Stimulated activated naive CD4-positive, alpha-beta T cell (primary cell): Measurements from ENCODE around the gene EDAR.
A peak's percentile ranks its signal among the peaks of the same experiment; 100 is the strongest.

ENCODE experiments used
- DNase-seq, 6 experiments: peaks; one replicate each; lab custom pipeline; 2025; lab: John Stamatoyannopoulos, UW

The EDAR gene

DNA sequence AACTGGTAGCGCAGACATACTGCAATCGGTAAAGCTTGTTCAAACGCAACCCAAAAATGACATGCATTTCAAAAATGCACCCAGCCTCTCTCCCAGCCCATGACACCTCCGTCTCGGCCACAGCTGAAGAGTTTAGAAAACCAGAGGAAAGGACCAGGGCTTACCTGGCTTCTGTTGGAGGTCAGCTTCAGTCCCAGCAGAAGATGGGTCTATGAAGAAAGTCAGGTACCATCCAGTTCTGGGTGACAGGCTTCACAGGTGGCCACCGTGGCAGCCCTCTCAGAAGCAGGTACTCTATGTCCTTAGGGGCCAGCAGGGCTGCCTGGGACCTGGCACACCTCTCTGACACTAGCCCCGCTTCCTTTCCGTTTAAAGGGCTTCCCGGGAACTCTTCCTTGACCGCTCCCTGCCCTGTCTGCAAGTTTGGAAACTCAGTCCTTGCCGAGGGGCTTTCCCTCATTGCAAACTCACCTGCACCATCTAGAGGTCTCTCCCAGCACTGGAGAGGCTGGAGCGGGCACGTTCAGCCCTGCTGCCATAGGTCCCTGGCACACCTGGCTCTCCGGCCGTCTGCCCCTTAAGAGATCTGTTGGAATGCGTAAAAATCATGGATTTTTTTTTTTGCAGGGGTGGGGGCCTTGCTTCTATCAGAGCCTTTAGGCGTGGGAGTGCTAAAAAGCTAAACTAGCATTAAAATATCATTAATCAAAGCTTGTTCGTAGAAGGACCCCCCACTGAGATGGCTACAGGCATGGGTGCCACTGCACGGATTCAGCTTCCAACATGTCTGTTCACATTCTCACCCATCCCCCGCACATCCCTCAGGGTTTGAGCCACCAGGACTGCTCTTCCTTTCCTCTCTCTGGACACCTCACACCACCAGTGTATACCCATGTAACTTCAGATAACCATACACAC, at the start of gene EDAR:
TSS of gene EDAR (minus strand) at position 425 of the 918 bp plus-strand sequence. CDS start 58,206 bp downstream, outside the sequence.
- DNase-seq = peak; percentile 35 to 72 (median 52)

- peak in 2 of 6 experiments; percentile 6 to 34 for DNase-seq
These were observed 44.2 kb upstream of the EDAR start for GRCh38 chr2:109033171-109033570.

DNA sequence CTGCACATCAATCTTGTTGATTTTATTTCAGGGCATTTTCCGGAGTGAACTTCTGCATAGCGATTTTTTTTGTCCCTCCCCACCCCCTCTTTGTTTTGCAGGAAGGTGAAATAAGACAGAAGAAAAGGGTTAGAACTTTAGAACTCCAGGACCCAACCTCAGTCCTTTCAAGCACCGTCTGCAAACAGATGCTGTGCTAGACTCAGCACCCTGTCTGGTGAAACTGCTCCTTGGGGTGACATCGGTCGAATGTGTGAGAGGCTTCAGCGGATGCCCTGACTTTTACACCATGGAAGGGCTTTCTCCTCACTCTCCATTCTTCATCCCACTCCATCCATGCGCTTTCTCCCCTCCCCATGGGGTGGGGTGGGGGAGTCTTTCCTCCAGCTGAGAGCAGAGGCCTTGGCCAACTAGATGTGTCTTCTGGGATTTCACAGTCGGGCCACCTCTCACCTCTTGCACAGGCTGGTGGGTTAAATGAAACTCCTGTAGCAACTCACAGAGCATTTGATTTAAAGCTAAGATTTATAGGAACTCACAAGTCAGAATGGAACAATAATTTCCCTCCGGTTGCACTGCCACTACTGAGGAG, 43.3 kb upstream of the EDAR start:
- peak in 4 of 6 experiments; percentile 49 to 96 (median 64) for DNase-seq

DNA sequence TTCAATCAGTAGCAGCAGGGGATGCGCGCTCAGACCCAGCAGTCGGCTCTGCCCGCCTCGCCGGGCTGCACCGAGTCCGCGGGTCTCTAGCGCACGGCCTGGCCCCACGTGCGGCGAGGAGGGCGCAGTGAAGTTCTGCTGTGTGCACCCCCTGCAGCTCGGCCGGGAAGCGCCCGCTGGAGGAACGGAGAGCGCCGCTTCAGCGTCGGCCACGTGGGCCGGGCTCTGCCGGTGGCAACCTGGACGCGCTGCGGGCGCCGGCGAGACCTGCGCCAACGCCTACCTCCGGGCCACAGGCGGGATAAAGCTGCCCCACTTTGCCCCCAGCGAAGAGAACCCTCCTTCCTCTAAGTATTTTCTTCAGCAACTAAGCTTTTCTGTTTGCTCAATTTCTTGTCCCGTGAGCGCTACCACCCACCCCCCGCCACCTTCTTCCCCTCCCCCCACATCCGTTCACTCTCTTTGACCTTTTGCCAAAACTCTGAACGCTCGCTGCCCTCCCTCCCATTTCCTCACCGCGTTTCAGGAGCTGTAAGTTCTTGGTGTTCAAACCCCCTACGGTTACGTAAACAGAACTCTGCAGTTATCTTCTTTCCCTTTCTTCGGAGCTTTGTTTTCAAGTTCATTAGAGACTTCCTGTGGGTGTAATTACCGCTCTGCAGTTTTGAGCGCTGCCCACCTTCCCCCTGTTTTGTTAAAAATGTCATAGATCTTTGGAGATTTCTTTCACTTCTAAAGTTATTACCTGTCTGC, 42.6 kb upstream of the EDAR start:
- peak; percentile 71 to 97 (median 86) for DNase-seq

DNA sequence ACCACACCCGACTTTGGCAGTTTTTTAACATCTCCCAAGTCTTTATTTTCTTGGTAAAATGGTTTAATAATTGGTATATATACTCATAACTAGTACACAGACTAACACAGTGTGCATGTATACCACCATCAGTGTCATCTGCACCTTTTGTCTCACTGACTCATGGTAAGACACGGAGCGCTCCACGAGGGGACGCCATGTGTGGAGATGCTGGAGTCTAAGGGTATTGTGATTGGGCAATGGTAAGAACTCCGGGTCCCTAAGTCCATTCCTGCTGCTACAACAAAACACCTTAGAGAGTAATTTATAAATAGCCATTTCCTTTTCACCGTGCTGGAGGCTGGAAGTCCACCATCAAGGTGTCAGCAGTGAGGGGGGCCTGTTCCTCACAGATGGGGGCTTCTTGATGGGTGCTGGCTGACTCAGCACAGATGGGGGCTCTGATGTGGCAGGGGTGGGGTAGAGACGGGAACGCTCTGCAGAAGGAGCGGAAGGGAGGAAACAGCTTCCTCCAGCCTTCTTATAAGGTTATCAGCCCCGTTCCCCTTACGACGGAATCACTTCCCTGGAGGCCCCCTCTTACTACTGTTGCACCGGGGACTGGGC, 42.0 kb upstream of the EDAR start:
- peak in 4 of 6 experiments; percentile 21 to 46 (median 41) for DNase-seq

DNA sequence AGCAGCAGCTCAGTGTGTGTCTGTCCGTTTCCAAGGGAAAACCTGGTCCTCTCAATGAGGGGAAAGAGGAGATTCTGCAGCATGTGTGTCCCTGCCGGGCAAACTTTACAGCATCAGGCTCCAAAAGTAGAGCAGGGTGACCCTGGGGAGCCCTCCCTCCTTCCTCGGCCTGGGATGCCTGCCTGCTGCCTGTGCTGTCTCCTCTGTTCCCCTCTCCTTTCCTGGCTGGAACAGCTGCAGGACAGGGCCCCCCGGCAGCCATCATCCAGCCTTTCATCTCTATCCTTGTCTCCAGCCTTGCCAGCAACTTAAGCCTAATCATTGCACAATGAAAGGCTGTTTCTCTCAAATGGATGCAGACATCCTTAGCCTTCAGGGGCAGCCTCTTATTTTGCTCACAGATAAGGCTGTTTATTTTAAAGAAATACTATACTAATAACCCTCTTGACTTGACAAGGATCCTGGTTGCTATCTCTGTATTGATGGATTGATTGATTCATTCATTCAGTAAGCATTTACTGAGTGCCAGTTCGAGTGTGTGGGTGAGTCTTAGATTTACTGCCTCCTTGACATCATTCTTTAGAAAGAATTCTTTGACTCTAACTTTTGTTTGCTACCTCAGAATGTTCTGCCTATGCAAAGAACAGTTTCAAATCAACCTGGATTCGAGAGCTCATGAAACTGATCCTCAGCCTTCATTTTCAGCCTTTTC, 40.6 kb upstream of the EDAR start:
- no peak for DNase-seq

GRCh38 chr2:109028738-109029489, 39.9 kb upstream of the EDAR start:
- no peak for DNase-seq

- DNase-seq = peak in 2 of 6 experiments; percentile 18 to 22
These were observed 39.3 kb upstream of the EDAR start for GRCh38 chr2:109028277-109028676.

GRCh38 chr2:109027702-109028101, 38.7 kb upstream of the EDAR start:
- no peak for DNase-seq

GRCh38 chr2:109024477-109024876, 35.5 kb upstream of the EDAR start:
- no peak for DNase-seq

- no peak for DNase-seq
These were observed 32.9 kb upstream of the EDAR start for GRCh38 chr2:109021895-109022300.

DNA sequence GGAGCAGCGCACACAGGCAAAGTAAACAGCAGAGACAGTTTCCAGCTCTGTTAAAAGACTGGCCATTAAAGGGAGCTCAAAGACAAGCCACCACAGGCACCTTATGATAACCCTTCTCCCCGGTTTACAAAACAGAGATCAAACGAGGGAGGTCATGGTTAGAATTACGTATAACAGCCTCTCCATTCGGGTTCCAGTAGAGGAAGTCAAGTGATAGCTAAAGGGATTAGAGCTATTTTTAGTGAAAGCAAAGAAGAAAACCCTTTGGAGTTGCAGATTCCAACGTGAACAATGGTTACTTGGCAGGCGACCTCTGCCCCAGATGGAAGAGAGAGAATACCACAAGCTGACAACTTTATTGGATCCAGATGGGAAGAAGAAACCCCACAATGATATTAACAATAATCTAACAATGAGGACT, 31.2 kb upstream of the EDAR start:
- DNase-seq = peak in 3 of 6 experiments; percentile 32 to 51 (median 39)

GRCh38 chr2:109018452-109018851, 29.4 kb upstream of the EDAR start:
- no peak for DNase-seq

DNA sequence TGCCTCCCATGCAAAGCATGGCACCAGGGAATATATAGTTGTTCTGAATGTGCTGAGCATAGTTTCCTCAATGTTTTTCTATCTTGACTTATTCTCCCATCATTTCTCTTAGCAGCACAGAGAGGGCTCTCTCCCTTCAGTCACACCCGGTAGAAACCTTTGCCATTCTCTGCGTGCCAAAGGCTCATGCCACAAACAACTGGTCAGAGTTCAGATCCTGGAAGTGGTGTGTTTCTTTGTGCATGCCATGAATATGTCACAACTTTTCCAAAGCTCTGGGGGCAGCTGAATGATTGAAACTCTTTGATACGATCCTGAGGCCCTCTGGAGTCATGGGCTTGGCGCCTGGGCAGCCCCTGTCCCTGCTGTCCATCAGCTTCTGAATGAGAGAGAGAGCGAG, 28.0 kb upstream of the EDAR start:
- DNase-seq = no peak

- DNase-seq = no peak
These were observed 27.4 kb upstream of the EDAR start for GRCh38 chr2:109016376-109016775.

GRCh38 chr2:109014476-109014875, 25.5 kb upstream of the EDAR start:
- no peak for DNase-seq

DNA sequence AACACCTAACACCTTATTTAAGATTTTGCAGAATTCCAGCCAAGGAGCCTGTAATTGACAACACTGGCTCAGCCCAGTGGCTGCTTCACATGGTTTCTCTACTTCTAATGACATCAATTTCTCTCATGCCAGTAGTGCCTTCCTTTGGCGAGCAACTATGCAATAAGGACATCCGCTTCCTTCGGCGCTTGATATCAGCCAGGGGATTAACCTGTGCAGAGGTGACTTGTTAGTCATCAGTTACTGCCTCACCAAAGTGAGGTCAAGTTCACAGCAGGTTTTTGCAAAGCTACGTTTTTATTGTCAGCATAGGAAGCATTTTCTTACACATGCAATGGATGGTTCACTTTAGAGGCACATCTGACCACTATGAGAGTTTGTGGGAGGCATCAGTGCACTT, 24.0 kb upstream of the EDAR start:
- no peak for DNase-seq

DNA sequence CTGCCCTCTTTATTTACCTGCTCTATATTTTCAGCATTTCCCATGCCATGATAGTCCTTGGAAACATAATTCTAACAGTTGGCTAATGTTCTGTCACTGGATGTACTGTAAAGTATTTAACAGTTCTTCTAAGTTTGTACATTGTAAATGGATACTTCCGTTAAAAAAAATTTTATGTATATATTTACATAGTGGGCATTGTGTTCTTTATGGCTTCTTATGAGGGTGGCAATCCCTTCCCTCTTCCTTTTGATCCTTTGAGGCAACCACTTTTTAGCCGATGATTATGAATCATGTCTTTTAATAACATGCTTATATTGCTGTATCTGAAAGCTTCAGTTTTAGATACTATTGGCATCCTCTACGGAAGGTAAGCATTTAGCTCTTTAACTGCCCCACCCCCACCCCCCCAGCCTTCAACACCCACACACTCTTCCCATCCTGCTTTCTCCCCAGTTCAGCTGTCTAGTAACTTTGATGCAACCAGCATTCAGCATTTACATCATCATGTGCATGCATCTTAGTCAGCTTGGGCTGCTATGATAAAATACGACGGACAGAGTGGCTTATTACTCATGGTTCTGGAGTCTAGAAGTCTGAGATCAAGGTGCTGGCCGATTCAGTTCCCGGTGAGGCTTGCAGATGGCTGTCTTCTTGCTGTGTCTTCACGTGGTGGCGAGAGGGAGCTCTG, 21.0 kb upstream of the EDAR start:
- DNase-seq = peak in 1 of 6 experiments; percentile 10

GRCh38 chr2:109006971-109007370, 18.0 kb upstream of the EDAR start:
- DNase-seq = no peak

- no peak for DNase-seq
These were observed 16.7 kb upstream of the EDAR start for GRCh38 chr2:109005686-109006204.
